Measurements from ENCODE around the gene AGPS.

DNA sequence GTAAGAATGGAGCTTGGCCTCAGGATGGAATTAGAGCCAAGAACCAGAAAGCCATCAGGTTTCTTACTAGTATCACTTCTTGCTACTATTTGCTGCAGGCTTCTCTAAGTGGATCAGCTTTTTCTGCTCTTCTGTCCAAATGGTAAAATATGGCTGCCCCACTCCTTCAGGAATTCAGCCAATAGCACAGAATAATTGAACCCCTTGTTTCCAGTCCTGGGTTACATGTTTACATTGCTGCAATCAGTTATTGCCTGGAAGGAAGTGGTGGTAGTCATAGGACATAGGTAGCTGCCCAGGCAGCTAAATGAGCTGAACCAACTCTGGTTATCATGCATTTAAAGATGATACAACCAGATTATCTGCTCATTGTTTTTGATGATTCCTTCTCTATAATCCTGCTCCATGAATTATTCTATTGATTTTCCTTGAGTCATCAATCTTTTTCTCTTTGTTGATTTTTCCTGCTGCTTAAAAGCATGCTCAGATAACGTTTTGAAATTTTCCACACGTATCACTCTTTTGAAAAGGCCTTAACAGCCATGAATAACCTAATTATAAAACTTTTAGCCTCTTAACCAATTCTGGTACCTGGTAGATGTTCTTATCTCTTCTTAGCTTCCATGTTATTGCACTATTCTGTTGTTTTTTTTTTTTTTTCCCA is 12.6 kb downstream of the AGPS start:
- TF ChIP-seq, protein P1, sequence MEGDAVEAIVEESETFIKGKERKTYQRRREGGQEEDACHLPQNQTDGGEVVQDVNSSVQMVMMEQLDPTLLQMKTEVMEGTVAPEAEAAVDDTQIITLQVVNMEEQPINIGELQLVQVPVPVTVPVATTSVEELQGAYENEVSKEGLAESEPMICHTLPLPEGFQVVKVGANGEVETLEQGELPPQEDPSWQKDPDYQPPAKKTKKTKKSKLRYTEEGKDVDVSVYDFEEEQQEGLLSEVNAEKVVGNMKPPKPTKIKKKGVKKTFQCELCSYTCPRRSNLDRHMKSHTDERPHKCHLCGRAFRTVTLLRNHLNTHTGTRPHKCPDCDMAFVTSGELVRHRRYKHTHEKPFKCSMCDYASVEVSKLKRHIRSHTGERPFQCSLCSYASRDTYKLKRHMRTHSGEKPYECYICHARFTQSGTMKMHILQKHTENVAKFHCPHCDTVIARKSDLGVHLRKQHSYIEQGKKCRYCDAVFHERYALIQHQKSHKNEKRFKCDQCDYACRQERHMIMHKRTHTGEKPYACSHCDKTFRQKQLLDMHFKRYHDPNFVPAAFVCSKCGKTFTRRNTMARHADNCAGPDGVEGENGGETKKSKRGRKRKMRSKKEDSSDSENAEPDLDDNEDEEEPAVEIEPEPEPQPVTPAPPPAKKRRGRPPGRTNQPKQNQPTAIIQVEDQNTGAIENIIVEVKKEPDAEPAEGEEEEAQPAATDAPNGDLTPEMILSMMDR (IDR thresholded peaks at IDR 0.05; ENCODE audit: low read depth, low read length) = no peak
- TF ChIP-seq EZH2phosphoT487 (IDR thresholded peaks at IDR 0.05; ENCODE audit: low read depth) = no peak

Measured in OCI-LY3 (cell line).